Spinal cord (tissue), 4 donors: ENCODE data around the gene STARD7. TPM values are rescaled to one million over a fixed set of nuclear protein-coding genes. Genes with fewer than 3 reads are reported as not detected.

ENCODE experiments used
- polyA plus RNA-seq, 2 donors: library from polyadenylated mRNA; unstranded; fragments of 120-200 nt; gene quantifications; one replicate each; pipeline ENCODE4 v1.2.1, GENCODE V29; 2013; ENCODE audit not compliant: insufficient read length in 2 of 2
- total RNA-seq, 2 donors: library from RNA; depleted of rRNA in 1 of 2; stranded (reverse); fragments of 120-200 nt in 1 of 2; fragments of >200 nt in 1 of 2; gene quantifications; one replicate each; pipeline versions ENCODE4 v1.2.3 to v1.2.4, GENCODE V29; 2013 to 2014

STARD7 gene
- total and polyA plus RNA-seq, 4 donors: 133 to 162 (median 147) TPM

Other genes with a start within 250 kb of the STARD7 start
- gene ANKRD36C, start 217.0 kb downstream of the STARD7 start, total RNA-seq: 100 to 1,000 TPM; 113 to 144 TPM
- 10 to 100 TPM; 17.6 to 25.5 TPM for gene ANKRD36C, start 217.0 kb downstream of the STARD7 start, polyA plus RNA-seq
- under 1 TPM; 0.79 to 0.83 TPM for gene GPAT2, start 173.9 kb downstream of the STARD7 start, total RNA-seq
- gene GPAT2, start 173.9 kb downstream of the STARD7 start, polyA plus RNA-seq: 1 to 10 TPM; 2.9 to 3.4 TPM
- under 1 TPM; 0.79 to 0.88 TPM for gene ADRA2B, start 92.3 kb downstream of the STARD7 start, total RNA-seq
- under 1 TPM; 0.25 to 0.44 TPM for gene ADRA2B, start 92.3 kb downstream of the STARD7 start, polyA plus RNA-seq
- gene ASTL, start 70.3 kb downstream of the STARD7 start, total RNA-seq: under 1 TPM in 1 of 2 donors, not detected in 1; 0.28 TPM
- under 1 TPM; 0.27 to 0.33 TPM for gene ASTL, start 70.3 kb downstream of the STARD7 start, polyA plus RNA-seq
- 1 to 10 TPM; 5.2 to 7.3 TPM for gene DUSP2, start 63.4 kb downstream of the STARD7 start, total RNA-seq
- gene DUSP2, start 63.4 kb downstream of the STARD7 start, polyA plus RNA-seq: 10 to 100 TPM in 1 of 2 donors, 1 to 10 TPM in 1; 8.5 to 10.7 TPM
- 10 to 100 TPM; 21.2 to 25.0 TPM for gene TMEM127, start 57.2 kb upstream of the STARD7 start, total RNA-seq
- gene TMEM127, start 57.2 kb upstream of the STARD7 start, polyA plus RNA-seq: 10 to 100 TPM; 62.0 to 64.3 TPM
- gene CIAO1, start 57.4 kb upstream of the STARD7 start, total RNA-seq: 10 to 100 TPM; 74.2 to 79.4 TPM
- gene CIAO1, start 57.4 kb upstream of the STARD7 start, polyA plus RNA-seq: 10 to 100 TPM; 74.5 to 77.3 TPM
- gene SNRNP200, start 96.7 kb upstream of the STARD7 start, total RNA-seq: 10 to 100 TPM; 63.5 to 78.8 TPM
- gene SNRNP200, start 96.7 kb upstream of the STARD7 start, polyA plus RNA-seq: 100 to 1,000 TPM; 146 to 166 TPM
- gene ITPRIPL1, start 116.5 kb upstream of the STARD7 start, total RNA-seq: 1 to 10 TPM; 2.3 to 7.5 TPM
- 1 to 10 TPM; 1.4 to 2.2 TPM for gene ITPRIPL1, start 116.5 kb upstream of the STARD7 start, polyA plus RNA-seq
- gene NCAPH, start 126.9 kb upstream of the STARD7 start, total RNA-seq: 1 to 10 TPM; 7.2 to 9.0 TPM
- 10 to 100 TPM; 10.5 to 12.5 TPM for gene NCAPH, start 126.9 kb upstream of the STARD7 start, polyA plus RNA-seq